ENCODE measurements around the gene DLX4. TPM values are rescaled to one million over a fixed set of nuclear protein-coding genes. Genes with fewer than 3 reads are reported as not detected.

DLX4 gene
- total and polyA plus RNA-seq, 2 of the 4 experiments (the other 2 are of a cell fraction): not detected

GRCh38 chr17:49986396-49987289 is 17.7 kb downstream of the DLX4 start:
- H3K56ac ChIP-seq (ENCODE audit: extremely low read depth, insufficient read depth, low read length): no peak overlapping the region
- no peak overlapping the region for H3K23ac ChIP-seq (ENCODE audit: low read depth, low read length)
- H2AFZ ChIP-seq (replicated peaks; ENCODE audit: low read length, poor library complexity): no peak overlapping the region
- BruUV-seq (replicated peaks): no TSS peak
- no peak overlapping the region for H2BK120ac ChIP-seq (ENCODE audit: low read depth, low read length)
- no peak overlapping the region for H4K8ac ChIP-seq (ENCODE audit: low read depth in 2 of 2, low read length in 2 of 2)
- H3K79me1 ChIP-seq (ENCODE audit: low read depth in 1 of 2, low read length in 2 of 2): no peaks in the 10 kb centered on the region
- peaks cover 86% of the 10 kb centered on the region for H3K27me3 ChIP-seq (ENCODE audit: control insufficient read depth, insufficient read depth, low read length)
- in situ Hi-C loops (cut with MboI; ENCODE audit: low sequenced_read_pairs) (no loop called here), dilution Hi-C loops (cut with HindIII; ENCODE audit: low sequenced_read_pairs, unreplicated experiment) (no loop called here), intact Hi-C loops (cut with micrococcal nuclease) (no loop called here)
- no peak overlapping the region for H3K4ac ChIP-seq (ENCODE audit: low read depth, low read length)
- no peak overlapping the region for H3K27ac ChIP-seq (ENCODE audit: insufficient read depth, low read length)
- no peaks in the 10 kb centered on the region for H3K36me3 ChIP-seq (ENCODE audit: control insufficient read depth, insufficient read depth, low read length)
- H4K20me1 ChIP-seq (ENCODE audit: insufficient read depth, low read length): no peaks in the 10 kb centered on the region
- no peak overlapping the region for H3K9ac ChIP-seq (ENCODE audit: low read depth, low read length)
- H4K5ac ChIP-seq (ENCODE audit: low read depth, low read length): no peak overlapping the region
- no peak overlapping the region for H2AK9ac ChIP-seq (replicated peaks; ENCODE audit: low read depth, low read length, poor library complexity)
- no peak overlapping the region for H2BK15ac ChIP-seq (ENCODE audit: low read depth, low read length)
- H2AK5ac ChIP-seq (ENCODE audit: low read depth, low read length): no peak overlapping the region
- 60% methylated on average over 1 of the region's 6 CpGs; no CpG with 5 or more reads in 1 of the 2 experiments for WGBS, 2 experiments (ENCODE audit: extremely low coverage in 2 of 2, insufficient read length in 1 of 2)
- H3K14ac ChIP-seq (replicated peaks; ENCODE audit: low read depth, low read length): no peak overlapping the region
- no peak overlapping the region for H3K4me3 ChIP-seq (ENCODE audit: insufficient read depth, low read depth, low read length)
- no peak overlapping the region for H2BK20ac ChIP-seq (ENCODE audit: low read depth, low read length)
- no peak overlapping the region for H3K18ac ChIP-seq (ENCODE audit: low read depth, low read length)
- H3K4me1 ChIP-seq (ENCODE audit: control insufficient read depth, insufficient read depth, low read length): no peaks in the 10 kb centered on the region
- ATAC-seq (ENCODE audit: low read depth) (no peak), DNase-seq (no peak)
- H4K91ac ChIP-seq (ENCODE audit: insufficient read depth, low read depth, low read length): no peak overlapping the region
- ChIA-PET POLR2A (ENCODE audit: unreplicated experiment) (no interaction called here), CTCF (interaction anchor here (1.0 kb wide), 1 partner anchor 34 kb away, joined by 3 read pairs; no protein-coding TSS in a partner anchor)
- H3K9me3 ChIP-seq (ENCODE audit: control insufficient read depth, insufficient read depth, low read length): peaks cover 3% of the 10 kb centered on the region; the same call in 1 of the 2 replicates
- H3K9me1 ChIP-seq (ENCODE audit: insufficient read depth, low read length): no peaks in the 10 kb centered on the region
- H3K4me2 ChIP-seq (ENCODE audit: low read depth, low read length): no peak overlapping the region
- TF ChIP-seq NFE2L2 (IDR thresholded peaks at IDR 0.05; ENCODE audit: low read depth, low read length) (no peak), RFX5 (IDR thresholded peaks at IDR 0.05; ENCODE audit: low read depth, low read length) (no peak), RAD21 (IDR thresholded peaks at IDR 0.05; ENCODE audit: low read length) (no peak), RCOR1 (IDR thresholded peaks at IDR 0.05; ENCODE audit: insufficient replicate concordance, low read length) (no peak)
- no peak overlapping the region for H2BK5ac ChIP-seq (ENCODE audit: low read depth, low read length, poor library complexity, severe bottlenecking)

Data from IMR-90 (cell line).